Measurements from ENCODE around the gene PRDM8. TPM values are rescaled to one million over a fixed set of nuclear protein-coding genes. Genes with fewer than 3 reads are reported as not detected.

PRDM8 gene
- polyA plus RNA-seq, 1 donor = 1.5 TPM

DNA sequence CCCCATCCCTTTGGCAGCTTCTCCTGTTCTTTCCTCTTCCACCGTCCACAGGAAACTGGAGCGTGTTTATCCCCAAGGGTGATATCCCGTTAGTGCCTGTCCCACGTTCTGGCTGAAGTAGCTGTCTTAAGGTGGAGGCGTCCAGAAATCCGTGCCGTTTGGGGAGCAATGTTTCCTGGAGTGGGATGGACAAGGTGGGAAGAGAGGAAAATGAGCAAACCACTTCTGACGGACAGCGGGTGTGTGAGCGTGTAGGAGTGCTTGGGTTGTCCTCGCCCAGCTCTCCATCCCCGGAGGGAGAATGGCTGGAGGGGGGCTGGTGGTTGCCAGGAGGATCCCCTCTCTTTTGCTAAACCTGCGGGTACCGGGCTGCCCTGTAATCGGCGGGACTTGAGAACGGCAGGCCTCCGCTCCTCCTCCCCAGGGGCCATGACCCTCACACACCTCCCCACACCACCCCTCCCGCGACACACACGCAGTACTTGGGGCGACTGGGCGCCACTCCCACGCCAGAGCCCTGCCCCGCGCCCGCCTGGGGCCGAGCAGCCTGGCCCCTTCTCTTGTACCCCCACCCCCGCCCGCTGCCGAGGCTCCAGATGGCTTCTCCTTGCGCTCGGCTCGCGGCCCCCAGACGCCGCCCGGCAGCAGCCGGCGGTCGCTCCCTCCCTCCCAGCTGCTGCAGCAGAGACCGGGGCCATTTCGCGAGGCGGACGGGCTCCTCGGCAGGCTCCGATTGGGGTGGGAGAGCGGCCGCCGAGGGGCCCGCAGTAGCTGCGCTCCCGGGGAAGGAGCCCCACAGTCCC, 13.9 kb upstream of the PRDM8 start:
- DNase-seq = no peak

DNA sequence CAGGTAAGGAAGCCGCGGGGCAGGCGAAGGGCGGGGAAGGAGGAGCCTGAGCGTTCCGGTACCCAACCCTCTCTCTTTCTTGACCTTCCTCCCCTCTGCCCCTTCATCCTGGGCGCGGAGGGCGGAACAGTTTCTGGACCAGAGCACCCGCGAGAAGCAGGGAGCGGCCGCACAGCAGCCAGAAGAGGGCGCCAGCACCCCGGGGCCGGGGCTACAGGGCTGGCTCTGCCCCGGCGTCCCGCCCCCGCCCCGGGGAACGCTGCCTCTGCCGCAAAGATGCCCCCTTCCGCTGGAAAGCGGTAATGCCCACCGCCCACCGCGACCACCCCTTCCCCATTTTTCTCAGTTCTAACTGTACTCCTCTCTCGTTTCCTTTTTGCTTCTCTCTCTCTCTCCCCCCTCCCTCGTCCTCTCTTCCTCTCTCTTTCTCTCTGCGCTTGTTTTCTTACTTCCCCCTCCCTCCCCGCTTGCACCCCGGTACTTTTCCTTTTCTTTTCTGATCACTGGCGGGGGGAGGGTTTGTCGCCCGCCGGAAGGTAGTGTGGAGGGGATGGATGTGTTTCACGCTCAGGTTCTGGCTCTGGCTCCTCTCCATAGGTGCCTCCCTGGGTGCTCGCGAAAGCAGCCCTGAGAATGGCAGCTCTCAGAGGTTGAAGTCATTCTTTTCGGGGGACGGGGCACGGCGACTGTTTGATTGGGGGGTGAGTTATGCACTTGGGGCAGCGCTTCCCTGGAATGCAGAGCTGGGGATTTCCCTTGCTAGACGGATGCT, 13.1 kb upstream of the PRDM8 start:
- peak; percentile 74 for DNase-seq

DNA sequence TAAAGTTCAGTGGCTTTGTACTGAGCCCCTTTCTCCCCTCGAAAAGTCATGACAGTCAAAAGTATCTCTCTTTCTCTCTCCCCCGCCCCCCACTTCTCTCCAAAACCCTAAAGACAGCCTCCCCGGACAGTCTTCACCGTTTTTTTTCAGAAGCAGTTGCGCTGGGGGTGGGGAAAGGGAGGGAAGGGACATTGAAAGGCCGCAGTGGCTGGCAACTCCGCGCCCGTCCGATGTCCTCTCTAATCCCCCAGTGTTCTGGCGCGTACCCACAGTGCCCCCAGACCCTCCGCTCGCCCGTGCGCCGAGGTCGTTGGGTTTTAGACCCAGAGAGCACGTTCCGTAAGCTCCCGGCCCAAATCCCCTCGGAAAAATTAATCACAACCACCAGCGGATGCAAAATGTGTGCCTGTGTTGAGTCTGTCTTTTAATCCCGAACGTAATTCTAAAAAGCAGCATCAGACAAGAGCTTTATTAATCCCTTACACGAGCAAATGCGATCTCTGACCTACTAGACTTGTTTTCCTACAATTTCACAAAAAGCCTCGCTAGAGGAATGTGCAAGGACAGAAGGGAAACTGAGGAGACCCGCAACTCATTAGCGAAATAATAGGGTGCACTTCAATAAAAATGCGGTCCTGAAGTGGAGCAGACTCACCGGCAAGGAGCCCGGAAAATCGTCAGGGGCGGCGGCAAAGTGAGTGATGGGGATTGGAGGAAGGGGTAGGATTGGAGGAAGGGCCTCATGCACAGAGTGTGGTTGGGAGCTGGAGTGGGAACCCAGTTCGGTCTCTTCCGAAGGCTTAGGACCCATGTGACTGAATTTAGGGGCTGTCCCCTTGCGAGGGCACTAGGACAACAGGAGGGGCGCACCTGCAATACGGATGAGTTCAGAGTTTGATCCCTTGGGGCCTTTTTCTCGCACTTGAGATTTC, 12.2 kb upstream of the PRDM8 start:
- no peak for DNase-seq

DNA sequence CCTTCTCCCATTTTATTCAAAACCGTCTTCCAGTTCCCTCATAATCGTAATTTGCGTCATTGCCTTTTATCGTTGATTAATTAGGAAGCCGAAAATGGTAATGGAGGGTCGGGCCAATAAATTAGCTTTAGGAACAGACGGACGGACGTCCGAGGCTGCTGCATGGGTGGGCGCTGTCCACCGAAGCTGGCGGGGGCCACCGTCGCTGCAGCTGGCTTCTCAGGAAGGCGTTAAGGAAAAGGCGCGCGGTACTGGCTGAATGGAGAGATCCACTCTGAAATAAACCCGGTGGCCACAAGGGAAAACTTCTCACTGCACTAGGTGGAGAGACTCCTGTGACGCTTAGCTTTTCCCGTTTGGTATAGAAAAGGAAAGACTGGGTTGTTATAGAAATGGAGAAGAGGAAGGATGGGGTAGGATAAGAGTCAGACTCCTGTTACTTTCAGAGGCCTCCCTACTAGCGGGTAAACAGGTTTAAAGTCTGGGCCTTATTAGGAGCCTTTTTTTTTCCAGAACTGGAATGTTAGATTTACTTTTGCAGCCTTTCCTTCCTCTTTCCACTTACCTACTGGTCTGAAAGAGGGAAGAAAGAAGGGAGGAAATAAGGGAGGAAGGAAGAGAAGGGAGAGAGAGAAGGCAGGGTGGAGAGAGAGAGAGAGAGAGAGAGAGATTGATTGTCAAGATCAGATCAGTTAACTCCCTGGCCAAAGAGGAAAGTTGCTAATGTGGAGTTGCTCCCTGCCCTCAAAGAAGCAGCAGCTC, 11.3 kb upstream of the PRDM8 start:
- DNase-seq = no peak

DNA sequence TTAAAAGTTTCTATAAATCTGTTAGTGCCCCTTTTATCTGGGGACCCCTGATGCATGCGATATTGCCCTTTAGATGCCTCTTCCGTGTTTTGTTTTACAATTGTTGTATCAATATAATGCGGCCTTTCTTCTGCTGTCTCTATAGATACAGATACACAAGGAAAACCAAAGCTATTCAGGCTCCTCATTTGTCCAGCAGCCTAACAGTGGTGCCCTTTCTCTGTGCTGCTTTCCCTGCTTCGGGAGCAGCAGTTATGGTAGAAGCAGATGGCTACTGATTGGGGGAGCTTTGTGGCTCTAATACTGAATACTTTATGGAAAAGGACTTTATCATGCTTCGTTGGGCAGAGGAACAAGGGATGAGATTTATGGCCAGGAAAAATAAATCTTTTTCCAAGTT, 10.6 kb upstream of the PRDM8 start:
- no peak for DNase-seq

DNA sequence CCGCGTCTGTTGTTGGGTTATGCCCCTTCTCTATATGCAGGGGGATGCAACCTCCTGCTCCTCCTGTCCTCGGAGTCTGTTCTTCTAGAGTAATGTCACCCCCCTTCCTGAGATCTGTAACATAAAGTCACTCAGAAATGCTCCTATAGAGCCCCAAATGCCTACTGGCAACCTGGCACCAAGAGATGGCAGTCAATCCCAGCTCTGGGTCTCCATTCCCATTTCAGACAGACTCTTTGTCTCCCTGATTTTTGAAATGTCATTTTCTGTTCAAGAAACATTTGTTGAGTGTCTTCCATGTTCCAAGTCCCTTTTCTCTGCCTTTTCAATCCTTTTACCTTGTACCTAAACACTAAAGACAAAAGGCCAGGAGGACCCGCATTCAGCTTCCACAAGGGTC, 9.6 kb upstream of the PRDM8 start:
- DNase-seq = no peak

DNA sequence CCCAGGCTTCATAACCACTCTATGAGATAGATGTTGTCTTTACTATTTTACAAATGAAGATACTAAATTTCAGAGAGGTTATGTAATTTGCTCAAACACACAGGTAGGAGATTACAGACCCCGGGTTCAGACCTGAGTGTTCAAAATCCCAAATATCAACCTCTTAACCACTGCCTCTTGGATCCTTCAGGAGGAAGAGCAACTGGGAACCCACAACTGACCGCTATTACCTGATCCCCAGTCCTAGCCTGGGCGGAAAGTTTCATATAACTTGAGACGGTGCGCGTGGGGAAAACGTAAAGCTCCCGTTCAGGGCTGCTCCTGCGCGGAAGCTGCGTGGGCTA, 8.9 kb upstream of the PRDM8 start:
- DNase-seq = no peak

DNA sequence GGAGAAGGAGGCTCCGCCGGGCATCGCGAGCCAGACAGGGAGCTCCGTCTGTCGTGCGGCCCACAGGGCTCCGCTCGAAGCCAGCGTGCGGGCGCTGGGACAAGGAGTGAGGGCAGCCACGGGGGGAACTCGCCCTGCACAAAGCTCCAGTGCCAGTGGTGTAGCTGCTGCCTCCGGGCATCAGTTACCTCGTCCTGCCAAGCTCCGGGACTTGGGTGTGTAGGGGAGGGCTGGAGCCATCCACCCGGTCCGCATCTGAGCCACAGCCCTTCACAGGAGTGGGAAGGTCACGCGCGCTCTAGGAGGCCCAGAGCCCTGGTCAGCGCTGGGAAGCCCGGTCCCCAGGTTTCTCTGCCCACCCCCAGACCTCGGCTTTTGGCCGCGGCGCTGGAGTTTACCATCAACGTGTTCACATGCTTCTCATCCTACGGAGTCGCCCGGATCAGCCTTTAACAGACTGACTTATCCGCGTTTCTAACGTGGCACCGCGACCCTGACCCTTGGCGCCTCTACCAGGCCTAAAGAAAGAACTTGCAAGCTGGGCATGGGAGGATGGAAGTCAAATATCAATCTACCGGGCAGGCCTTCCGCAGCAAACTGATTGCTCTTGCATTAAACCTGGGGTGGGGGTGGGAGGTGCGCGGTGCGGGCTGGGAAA, 8.4 kb upstream of the PRDM8 start:
- no peak for DNase-seq

DNA sequence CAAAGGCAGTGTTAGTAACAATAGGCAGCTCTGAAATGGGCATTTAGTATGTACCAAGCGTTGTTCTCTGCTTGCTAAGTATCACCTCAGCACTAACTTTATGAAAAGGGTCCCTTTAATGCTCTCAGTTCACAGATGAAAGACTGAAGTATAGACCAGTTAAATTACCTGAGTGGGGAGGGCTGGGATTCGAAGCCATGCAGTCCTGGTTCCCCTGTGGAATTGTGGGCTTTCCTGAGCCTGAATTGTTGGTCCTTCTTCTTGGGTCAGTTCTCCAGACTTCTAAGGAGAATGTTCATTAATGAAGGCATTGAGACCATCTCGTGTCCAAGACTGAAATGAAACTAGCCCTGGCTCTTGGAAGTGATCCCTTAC, 7.7 kb upstream of the PRDM8 start:
- no peak for DNase-seq

DNA sequence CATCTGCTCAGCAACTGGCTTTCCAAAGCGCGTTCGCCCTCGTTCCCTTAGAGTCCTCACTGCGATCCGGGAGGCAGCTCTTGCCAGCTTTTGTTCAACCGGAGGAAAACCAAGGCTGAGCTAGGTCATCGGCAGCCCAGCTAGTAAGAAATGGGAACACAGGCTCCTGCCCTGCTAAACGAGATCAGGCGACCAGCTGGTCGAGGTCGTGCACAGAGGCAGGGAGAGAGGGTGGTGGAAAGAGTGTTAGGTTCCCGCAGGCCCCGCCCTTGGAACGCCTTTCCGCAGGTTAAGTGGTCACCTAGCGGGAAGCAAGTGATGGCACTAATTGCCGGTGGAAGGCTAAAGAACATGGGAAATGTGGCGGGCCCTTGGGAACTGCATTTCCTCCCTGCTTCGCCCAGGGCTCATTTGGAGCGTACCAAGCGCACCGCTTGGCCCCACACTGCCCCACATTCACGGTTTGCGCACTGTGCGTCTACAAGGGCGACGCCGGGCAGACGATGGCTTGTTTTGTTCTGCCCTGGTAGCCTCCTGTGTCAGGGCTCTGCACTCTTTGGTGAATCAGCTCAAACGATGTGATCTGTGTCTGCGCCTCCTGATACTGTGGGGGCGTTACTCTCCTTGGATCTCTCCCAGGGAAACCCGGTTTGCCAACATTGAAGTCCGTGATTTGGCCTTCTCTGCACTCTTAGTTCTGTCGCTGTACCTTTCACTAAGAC, 7.2 kb upstream of the PRDM8 start:
- DNase-seq = no peak

DNA sequence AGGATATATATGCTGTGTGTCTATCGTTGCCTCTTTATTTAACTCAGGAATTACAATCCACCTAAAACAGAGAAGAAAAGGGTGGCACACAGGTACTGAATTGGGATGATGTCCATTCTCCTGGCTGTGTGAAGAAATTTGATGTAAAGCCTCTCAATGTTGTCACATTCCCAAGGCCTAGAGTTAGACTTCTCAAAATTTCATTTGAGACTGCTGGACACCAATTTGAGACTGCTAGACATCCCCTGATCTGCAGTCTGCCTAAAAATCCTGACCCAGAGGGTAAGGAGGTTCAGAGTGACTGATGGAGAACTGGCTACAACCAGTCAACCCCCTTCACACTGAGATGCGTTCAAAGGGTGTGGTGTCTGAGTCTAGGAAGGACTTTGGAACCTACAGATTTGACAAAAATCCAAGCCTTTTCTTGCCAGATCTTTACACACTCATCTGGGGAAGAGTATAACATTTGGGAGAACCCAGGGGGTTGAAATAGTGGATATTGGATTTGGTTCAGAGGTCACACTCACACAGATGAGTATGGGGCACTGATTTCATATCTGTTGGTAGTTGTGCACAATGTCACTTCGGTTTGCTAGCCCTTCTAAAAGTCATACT, 4.9 kb upstream of the PRDM8 start:
- DNase-seq = no peak

DNA sequence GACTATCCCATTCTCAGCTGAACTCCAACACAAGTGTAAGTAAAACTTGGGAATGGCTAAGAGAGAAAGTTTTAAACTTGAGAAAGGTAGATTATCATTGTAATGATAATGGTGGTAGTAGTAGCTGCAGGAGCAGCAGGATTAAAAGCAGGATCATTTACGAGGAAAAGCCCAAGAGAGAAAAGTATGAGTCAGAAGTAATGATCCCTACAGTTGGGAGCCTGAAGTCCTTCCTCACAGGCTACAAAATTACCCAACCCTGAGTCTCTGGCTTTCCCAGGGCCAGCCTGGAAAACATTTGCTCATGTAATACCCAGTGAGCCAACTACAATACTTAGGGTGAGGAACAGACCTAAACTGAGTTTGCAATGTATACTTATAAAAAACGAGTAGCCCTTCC, 4.4 kb upstream of the PRDM8 start:
- DNase-seq = no peak

DNA sequence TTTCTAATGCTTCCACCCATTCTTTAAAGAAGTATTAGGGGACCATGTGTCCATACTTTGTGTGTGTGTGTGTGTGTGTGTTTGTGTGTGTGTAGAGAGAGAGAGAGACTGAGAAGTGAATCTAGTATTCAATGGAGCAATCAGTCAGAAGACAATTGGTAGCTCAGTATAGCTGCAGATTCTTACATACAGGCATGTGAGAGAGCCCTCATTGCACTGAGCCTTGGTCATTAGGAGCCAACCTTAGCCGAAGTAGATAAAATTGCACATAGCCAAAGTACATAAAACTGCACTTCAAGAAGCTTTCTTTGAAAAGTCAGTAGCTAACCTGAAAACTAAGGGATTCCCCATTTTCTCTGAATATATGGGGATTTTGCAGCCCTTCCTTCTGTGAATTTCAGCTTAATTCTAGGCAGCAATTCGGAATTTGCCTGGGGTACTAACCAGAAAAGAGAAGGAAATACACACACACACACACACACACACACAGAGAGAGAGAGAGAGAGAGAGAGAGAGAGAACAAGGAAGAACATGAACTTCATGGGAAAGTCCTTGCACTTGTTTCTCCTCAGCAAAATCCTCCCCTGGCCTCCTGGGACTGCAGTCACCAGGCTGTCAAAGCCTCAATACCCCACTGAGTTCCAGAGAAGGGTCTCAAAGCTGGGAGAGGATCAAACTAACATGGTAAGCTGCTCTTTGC, 1.7 kb upstream of the PRDM8 start:
- DNase-seq = no peak

DNA sequence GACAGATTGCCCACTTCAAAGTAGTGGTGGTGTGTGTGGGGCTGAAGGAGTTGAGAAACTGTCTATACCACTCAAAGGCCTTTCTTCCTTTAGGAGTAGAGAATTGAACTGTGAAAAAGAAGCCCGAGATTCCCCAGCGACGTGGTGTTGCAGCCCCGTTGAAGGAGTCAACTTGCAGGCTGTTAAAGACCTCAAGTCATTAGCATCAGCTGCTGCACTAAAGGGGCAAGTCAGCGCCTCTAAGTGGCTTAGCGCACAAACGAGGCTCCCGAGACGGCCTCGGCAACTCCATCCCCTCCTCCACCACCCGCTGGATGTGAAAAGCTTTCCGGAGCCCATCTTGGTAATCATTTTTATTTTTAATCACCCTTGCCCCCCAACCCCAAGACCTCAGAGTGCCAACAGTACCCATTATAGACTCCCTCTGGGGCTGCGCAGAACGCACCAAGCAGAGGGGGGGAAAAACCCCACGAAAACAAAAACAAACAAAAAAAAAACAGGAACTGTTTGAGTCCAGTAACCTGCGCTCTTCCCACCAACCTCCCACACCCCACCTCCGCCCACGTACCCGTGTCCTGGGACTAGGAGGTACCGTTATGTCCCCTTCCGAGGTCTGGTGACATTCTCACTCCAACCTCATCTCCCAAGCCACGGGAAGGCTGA, 913 bp upstream of the PRDM8 start:
- no peak for DNase-seq

DNA sequence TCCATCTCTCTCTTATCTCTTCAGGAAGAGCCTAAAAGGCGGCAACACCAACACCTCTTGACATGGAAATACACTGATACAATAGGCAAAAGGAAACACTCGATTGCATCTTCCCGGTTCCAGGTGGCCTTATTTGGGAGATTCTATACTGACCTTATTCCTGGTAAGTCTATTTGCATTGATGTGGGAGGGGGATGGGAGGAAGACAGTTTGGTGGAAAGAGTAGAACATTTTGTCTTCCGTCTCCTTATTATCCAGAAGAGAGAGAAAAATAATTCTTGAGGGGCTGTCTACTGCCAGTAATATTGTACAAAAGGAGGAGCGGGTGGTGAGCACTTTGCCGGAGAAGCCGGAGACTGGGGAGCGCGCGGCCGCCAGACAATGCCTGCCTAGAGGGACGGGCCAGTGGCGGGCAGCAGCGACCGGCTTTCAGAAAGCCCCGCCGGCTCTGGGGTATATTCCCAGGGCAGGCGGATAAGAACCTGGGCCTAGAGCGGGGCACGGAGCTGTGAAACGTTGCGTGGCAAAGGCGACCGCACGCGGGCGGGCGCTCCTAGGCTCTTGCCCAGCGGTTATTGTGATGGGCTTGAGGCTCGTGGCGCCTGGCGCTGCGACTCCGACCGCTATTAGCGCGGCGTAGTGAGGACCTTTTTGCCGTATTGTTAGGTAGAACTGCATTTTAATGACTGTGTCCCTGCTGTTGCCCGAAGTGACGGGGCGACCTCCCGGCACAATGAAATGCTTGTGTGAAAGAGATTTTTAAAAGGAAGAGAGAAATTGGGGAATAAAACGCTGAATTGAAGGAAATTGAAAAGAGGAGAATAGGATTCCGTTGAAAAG, 518 bp downstream of the PRDM8 start:
- no peak for DNase-seq

DNA sequence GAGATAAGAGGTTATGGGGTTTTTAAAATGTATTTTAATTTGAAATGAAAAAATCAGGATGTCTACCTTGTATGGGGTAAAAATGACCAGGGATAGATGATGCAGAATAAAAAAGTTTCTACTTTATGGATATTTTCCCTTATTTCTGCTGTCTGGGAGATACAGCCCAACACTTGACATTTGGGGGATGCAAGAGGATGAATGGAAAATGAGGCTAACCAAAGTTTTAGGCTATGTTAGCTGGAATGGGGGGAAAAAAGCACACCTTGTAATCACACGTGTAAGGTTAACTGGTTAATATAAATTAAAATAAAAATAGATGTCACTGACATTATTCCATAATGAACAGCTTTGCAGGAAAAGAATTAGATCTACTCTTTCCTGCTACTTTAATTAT, 1.1 kb downstream of the PRDM8 start:
- no peak for DNase-seq

DNA sequence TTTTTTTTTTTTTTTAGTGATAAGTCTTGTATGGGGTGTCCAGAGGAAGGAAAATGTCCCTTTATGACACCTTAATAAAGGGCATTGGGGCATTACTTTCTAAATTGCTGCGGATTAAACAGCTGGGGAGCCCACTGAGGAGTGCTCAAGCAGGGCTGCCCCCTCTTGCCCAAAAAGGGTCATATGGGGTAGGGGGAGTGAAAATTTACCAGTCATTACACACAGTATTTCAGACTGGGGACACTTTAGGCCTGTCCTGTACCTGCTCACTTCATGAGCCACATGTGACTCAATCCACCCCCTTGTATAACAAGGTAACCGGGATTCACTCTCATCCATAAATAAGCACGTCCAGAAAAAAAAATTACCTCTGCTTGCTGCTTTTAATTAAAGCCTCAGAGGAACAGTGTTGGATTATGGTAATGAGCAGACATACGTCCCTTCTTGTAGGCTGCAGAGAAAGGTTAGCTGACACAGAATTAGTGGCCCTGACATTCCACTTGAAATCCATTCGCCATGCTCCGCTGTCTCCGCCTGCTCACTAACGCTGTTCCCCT, 1.8 kb downstream of the PRDM8 start:
- DNase-seq = no peak

DNA sequence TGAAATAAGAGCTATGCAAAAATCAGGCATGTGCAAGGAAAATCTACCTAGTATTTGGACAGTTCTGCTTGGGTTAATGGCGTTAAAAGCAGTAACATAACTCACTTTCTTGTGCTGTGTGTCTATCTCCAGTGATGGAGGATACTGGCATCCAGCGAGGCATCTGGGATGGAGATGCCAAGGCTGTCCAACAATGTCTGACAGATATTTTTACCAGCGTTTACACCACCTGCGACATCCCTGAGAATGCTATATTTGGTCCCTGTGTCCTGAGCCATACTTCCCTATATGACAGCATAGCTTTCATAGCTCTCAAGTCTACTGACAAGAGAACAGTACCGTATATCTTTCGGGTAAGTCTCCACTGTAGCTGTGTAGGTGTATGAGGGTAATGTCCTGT, 2.6 kb downstream of the PRDM8 start:
- no peak for DNase-seq

Measured in left kidney (tissue), 2 donors.